NOMO-1 treated with DMSO at 0.1 percent for 48 hours (cell line): ENCODE data around the gene TXNDC16.
"Not testable (repeated sequence)": the region's sequence is repeated elsewhere in the genome, so short reads cannot be mapped to it uniquely, and the experiment has no call there.

ENCODE experiments used
- DNase-seq: peaks from one replicate; lab custom pipeline; 2025; ENCODE audit not compliant: unreplicated experiment; lab: John Stamatoyannopoulos, UW

The TXNDC16 gene, protein sequence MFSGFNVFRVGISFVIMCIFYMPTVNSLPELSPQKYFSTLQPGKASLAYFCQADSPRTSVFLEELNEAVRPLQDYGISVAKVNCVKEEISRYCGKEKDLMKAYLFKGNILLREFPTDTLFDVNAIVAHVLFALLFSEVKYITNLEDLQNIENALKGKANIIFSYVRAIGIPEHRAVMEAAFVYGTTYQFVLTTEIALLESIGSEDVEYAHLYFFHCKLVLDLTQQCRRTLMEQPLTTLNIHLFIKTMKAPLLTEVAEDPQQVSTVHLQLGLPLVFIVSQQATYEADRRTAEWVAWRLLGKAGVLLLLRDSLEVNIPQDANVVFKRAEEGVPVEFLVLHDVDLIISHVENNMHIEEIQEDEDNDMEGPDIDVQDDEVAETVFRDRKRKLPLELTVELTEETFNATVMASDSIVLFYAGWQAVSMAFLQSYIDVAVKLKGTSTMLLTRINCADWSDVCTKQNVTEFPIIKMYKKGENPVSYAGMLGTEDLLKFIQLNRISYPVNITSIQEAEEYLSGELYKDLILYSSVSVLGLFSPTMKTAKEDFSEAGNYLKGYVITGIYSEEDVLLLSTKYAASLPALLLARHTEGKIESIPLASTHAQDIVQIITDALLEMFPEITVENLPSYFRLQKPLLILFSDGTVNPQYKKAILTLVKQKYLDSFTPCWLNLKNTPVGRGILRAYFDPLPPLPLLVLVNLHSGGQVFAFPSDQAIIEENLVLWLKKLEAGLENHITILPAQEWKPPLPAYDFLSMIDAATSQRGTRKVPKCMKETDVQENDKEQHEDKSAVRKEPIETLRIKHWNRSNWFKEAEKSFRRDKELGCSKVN

DNA sequence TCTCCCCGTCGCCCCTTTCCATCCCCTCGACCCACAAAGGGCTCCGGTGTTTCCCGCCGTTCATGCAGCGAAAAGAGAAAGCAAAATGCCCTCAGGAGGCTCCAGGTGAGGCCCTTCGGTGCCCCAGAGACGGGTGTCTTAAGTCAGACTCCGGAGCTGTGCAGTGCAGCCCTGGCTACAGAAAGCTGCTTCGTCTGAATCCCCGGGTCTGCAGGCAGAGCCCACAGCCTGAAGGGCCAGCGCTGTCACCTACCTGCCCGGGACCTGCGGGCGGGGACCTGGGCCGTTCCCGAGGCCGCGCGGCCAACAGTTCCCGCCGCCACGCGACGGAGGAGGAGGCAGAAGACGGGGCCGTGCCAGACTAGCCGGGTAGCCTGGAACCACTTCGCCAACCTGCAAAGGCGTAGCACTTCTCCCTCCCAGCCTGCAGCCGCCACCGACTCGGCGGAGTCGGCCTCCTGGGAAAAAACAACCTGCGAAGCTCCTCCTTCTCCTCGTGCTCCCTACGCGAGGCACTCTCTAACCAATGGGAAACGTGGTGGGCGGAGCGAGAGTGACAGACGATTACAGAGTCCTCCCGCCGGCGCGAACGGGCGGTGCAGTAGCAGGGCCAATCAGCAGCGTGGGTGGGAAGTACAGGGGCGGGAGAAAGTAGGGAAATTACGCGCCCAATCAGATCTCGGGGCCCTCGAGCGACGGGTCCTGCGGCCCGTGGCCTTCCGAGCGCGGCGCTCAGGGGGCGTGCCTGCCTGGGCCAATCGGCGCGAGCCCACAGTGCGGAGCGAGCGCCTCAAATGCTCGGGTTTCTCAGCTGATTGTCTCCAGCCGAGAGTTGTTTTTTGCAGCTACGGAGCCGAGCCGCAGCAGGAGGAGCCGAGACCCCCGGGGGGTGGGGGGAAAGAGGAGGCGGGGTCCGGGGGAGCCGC, at the start of gene TXNDC16, which contains the start of gene GPR137C:
TXNDC16 (minus strand) TSS at position 443 of the 926 bp plus-strand sequence. CDS start 8,948 bp downstream, outside the sequence.
GPR137C (plus strand) TSS at position 774 of the 926 bp plus-strand sequence. CDS start 312 bp downstream, outside the sequence.
- peak; percentile 100 for DNase-seq

DNA sequence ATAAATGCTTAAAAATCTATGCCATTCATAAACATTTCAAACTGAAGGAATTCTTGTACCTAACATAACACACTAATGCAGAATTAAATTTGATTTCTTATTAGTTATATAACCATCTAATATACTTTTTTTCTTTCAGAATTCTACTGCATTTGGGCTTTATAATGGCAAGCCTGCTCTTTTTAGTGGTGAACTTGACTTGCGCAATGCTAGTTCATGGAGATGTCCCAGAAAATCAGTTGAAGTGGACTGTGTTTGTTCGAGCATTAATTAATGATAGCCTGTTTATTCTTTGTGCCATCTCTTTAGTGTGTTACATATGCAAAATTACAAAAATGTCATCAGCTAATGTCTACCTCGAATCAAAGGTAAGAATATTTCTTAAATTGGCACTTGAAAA, 47.7 kb upstream of the TXNDC16 start:
- no peak for DNase-seq

DNA sequence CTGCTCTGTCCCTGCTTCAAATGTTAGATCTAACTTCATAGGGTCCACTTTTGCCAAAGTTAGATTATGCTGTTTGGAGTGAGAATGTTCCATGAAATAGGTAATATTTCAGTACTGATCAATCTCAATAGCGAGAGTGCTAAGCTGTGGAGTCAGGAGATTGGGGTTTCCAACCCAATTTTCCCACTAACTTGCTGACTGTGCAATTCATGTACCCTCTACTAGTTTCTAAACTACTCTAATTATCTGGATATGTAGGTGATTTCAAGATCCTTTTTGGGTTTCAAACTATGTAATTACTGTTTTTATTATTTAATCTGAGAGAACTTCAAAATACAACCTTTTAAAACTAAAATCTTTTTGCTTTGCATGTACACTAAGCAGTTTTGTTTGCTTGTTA, 46.3 kb upstream of the TXNDC16 start:
- DNase-seq: no peak

DNA sequence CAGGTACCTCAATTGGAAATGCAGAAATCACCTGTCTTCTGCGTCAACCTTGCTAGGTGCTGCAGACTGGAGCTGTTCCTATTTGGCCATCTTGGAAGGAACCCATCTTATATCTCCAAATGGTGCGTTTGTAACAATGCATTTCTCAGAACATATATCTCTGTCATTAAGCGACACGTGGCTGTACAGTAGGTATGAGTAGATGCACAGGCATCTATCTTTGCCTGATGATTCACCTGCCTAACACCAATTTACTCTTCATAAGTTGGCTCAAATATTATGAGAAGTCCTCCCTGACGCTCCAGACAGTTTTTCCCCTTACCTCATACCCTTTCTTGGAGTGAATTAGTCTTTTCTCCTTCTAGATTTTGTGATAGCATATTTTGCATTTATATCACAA, 44.6 kb upstream of the TXNDC16 start:
- no peak for DNase-seq

DNA sequence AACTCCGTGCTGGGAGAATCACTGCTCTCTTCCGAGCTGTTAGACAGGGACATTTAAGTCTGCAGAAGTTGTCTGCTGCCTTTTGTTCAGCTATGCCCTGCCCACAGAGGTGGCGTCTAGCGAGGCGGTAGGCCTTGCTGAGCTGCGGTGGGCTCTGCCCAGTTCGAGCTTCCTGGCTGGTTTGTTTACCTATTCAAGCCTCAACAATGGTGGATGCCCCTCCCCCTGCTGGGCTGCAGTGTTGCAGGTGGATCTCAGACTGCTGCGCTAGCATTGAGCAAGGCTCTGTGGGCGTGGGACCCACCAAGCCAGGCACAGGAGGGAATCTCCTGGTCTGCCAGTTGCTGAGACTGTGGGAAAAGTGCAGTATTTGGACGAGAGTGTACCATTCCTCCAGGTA, 44.0 kb upstream of the TXNDC16 start:
- DNase-seq: no peak

DNA sequence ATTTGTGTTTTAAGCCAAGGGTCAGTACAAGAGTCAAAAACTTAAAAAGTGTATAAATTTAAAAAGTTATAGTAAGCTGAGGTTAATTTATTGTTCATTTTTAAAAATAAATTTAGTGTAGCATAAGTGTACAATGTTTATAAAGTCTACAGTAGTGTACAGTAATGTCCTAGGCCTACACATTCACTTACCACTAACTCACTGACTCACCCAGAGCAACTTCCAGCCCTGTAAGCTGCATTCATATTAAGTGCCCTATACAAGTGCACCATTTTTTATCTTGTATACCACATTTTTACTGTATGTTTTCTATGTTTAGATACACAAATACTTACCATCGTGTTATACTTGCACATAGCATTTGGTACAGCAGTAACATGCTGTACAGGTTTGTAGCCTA, 38.0 kb upstream of the TXNDC16 start:
- no peak for DNase-seq

DNA sequence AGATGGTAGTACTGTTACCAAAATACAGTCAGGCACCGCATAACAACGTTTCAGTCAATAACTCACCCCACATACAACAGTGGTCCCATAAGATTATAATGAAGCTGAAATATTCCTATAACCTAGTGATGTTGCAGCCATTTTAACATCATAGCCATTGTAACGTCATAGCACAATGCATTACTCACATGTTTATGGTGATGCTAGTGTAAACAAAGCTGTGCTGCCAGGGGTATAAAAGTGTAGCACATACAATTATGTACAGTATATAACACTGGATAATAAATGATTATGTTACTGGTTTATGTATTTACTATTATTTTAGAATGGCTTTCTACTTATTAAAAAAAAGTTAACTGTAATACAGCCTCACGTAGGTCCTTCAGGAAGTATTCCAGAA, 37.3 kb upstream of the TXNDC16 start:
- no peak for DNase-seq

DNA sequence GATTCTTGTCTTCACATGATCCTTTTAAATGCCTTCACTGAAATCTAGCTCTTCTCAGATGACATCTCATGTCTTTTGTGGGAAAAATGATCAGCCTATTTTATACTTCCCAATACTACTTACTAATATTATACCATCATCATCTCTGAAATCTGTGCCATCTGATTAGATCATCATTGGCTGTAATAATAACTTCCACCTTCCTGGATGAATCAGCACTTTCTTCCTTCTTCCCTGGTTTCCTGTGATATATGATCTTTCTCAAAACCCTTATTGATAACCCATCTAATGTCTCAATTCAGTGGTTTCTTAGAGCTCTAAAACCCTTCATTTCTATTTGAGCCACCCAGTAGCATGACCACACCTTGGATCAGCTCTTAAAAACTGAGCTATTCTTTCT, 31.2 kb upstream of the TXNDC16 start:
- no peak for DNase-seq

DNA sequence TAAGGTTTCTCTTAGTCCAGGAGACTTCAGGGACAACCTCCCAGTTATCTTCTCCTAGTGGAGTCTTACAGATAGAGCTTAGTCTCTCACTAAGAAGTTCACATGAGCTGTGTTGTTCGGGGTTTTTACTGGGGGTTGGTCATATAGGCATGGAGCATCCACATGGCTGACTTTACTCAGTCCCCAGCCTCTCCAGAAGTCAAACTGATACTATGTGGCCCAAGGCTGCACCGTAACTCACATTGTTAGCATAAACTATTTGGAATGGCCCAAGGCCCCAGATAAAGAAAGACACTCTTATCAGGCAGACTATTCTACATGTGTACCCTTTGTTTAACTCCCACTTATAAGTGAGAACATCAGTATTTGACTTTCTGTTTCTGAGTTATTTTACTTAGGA, 23.6 kb upstream of the TXNDC16 start:
- DNase-seq: no peak

DNA sequence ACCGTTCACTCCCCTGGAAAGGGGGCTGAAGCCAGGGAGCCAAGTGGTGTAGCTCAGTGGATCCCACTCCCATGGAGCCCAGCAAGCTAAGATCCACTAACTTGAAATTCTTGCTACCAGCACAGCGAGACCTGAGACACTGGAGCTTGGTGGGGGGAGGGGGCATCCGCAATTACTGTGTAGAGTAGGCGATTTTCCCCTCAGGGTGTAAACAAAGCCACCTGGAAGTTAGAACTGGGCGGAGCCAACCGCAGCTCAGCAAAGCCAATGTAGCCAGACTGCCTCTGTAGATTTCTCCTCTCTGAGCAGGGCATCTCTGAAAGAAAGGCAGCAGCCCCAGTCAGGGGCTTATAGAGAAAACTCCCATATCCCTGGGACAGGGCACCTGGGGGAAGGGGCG, 16.1 kb upstream of the TXNDC16 start:
- DNase-seq: not testable (repeated sequence)

DNA sequence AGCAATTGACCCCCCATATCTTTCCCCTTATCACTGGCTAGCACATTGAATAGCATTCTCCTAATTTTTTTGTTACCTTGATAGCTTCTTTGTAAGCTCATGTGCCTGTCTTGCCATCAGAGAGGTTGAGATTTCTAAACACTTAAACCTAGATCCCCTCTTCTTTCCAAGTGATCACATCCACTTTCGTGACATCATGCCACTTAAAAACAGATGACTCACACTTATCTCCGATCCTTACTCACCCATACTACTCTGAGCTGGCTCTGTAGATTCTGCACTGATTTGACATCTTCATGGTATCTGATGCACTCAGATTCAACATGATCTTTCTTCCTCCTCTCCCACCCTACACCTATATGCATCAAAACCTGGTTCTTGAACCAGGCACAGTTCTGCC, 10.8 kb upstream of the TXNDC16 start:
- DNase-seq: peak; percentile 23

DNA sequence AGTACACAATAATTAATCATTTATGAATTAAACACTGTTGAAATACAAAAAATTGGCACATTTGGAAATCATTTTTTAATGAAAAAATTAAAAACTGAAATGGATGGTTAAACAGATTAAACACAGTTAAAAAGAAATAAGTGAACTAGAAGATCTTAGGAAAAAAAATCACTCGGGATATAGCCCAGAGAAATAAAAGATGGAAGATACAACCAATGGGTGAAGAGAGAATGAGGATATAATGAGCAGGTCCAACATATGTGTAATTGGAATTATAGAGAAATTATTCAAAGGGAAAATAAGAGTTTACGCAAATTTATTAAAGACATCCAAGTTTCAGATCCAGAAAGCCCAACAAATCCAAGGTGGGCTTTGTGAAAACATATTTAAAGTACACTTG, 6.4 kb upstream of the TXNDC16 start:
- no peak for DNase-seq

DNA sequence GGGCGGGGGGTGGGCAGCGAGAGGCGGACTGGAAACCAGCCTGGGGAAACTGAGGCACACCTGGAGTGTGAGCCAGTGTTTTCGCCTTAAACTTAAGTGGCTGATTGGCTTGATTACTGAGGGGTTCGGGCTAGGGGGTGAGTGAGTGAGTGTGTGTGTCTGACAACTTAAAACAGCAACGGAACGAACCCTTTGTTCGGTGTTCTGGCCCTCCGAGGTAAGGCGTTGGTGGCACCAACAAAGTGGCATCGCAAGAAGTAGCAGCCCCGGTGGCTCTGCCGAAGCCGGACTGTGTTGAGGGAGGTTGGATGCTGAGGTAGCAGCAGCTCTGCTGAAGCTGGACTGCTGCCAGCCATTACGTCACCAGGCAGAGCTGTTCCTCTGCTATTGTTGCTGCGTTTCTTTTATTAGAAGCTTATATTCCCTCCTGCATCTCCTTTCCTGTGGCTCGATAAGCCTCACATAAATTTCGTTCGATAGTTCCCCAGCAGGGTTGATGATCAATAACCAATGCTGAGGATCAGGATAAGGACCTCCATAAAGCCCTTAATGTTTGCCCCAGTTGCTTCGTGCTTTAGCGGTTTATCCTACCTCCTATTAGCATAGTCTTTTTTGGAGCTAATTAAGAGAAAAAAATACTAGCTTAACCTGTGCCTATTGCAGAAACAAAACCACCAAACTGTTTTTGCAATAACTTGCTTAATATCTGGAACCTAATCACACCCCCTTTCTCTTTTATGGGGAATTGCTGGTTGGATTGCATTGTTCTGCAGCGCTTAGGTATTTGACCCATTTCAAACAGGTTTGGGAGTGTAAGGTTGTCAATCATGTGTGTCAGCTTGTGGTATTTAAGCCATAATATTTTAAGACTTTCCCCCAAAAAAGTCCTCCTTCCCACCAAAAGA, 1.6 kb upstream of the TXNDC16 start:
- DNase-seq: peak; percentile 63

DNA sequence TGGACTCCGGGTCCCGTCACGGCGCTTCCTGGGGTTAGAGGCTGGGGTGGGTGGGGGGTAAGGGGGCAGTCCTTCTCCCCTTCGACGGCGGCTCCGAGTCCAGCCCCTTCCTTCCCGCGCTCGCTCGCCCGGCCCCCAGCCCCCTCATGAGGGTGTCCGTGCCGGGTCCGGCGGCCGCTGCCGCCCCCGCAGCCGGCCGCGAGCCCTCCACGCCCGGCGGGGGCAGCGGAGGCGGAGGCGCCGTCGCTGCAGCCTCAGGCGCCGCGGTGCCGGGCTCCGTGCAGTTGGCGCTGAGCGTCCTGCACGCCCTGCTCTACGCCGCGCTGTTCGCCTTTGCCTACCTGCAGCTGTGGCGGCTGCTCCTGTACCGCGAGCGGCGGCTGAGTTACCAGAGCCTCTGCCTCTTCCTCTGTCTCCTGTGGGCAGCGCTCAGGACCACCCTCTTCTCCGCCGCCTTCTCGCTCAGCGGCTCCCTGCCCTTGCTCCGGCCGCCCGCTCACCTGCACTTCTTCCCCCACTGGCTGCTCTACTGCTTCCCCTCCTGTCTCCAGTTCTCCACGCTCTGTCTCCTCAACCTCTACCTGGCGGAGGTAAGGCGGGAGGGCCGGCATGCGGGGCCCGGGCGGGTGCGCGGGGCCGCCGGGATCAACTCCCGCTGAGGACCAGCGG, 831 bp upstream of the TXNDC16 start:
- peak; percentile 22 for DNase-seq

DNA sequence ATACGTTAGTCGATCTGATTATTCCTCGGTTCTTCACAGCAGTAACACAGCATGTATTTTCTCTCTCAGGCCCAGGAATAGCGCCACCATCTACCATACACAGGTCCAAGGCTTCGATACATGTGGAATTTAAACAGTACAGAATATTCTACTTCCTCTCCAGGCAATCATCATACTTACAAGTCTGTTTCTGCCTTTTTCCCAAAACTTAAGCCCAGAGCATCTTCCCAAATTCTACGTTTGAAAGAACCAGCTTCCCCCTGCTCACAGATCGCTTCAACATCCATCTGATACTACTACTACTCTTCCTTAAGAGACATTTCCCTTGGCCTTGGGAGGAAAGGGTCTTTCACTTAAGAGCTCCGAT, 626 bp downstream of the TXNDC16 start:
- peak; percentile 60 for DNase-seq

DNA sequence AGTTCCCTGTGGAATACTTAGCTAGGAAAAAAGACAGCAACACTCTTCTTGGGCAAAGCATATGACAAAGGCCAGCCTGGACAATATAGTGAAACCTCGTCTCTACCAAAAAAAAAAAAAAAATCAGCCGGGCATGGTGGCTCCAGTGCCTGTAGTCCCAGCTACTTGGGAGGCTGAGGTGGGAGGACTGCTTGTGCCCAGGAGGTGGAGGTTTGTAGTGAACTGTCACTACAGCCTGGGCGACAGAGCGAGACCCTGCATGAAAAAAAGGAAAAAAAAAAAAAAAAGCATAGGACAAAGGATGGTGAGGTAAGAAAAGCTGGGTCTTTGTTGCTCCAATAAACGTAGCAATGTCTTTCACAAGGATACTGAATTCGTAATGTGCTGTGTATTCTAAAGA, 1.1 kb downstream of the TXNDC16 start:
- no peak for DNase-seq

DNA sequence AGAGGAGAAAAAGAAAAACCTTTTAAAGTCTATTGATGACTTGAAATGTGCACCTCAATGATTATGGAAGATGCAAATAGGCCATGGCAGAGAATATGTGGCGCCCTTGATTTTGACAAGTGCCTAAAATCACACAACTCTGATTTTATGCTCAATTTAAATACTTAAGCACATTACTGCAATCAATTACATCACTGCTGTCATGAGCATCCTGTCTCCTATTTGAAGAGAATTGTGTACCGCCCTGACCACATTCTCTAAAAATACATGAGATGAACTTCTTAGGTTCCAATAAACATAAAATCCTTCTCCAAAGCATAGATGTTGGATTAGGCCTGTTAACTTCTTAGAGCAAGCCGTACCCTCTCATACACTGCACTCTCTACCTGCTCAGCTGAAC, 1.6 kb downstream of the TXNDC16 start:
- DNase-seq: no peak

DNA sequence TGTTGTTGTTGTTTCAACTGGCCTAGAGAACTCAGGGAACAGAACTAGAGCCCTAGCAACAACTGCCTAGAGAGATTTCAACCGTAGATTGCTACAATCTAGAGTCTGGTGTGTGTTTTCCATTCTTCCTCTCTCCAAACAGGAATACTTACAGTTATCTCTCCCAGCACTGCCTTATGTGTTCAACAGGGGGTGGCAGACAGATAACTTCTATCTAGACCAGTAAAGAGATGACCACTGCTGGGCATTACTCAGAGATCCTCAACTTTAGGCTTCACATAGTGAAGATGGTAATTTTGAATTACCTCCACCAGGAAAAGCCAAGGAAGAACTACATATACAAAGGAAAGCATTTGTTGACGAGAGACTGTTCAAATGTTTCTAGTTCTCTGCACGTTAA, 4.8 kb downstream of the TXNDC16 start:
- DNase-seq: no peak

DNA sequence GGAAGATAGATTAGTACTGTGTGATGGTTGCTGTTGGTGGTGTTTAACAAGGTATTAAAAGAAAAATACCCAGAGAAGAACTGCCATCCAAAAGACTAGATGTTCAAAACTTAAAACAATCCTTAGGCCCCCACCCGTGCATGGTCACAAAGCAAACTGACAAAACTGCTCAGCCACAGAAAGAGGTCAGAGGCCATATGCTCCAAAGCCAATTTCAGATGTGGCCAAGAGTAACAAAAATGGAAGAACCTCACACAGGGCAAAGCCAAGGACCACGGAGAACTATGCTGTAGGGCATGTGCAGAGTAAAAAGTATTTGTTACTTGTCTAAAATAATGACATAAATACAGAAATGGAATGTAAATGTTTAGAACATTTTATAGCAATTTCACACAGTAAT, 5.3 kb downstream of the TXNDC16 start:
- DNase-seq: no peak

DNA sequence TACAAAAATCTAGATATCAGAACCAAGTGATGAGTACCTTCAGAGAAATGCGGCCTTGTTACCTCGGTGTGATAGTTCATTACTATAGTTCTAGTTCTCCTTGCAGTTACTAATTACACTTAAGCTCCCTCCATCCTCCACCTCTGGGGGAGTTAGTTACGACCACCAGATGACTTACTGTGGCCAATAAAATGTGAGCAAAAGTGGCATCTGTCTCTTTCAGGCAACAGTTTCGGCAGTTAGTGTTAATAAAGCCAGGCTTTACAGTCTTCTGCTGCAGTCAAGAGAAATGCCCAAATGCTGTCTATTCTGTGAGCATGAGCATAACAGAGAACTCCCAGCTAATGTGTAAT, 6.0 kb downstream of the TXNDC16 start:
- DNase-seq: no peak
